ENCODE data around the gene BBX.

The BBX gene

GRCh38 chr3:107756649-107757048 lies 233.9 kb downstream of the BBX start:
- no peak for DNase-seq

- DNase-seq = no peak
These were observed 234.4 kb downstream of the BBX start for GRCh38 chr3:107757140-107757539.

- no peak for DNase-seq
These were observed 237.4 kb downstream of the BBX start for GRCh38 chr3:107760144-107760543.

GRCh38 chr3:107761391-107761790 lies 238.6 kb downstream of the BBX start:
- no peak for DNase-seq

GRCh38 chr3:107765524-107765923 lies 242.8 kb downstream of the BBX start:
- no peak for DNase-seq

GRCh38 chr3:107767897-107768605 lies 245.3 kb downstream of the BBX start:
- no peak for DNase-seq

GRCh38 chr3:107769882-107770281 lies 247.1 kb downstream of the BBX start:
- DNase-seq = no peak

GRCh38 chr3:107772016-107772415 lies 249.3 kb downstream of the BBX start:
- no peak for DNase-seq

GRCh38 chr3:107775974-107776373 lies 253.2 kb downstream of the BBX start:
- no peak for DNase-seq

- no peak for DNase-seq
These were observed 258.5 kb downstream of the BBX start for GRCh38 chr3:107781253-107781652.

GRCh38 chr3:107782054-107782453 lies 259.3 kb downstream of the BBX start:
- DNase-seq = no peak

- no peak for DNase-seq
These were observed 267.9 kb downstream of the BBX start for GRCh38 chr3:107790612-107791011.

GRCh38 chr3:107791027-107791426 lies 268.3 kb downstream of the BBX start:
- DNase-seq = no peak

- DNase-seq = no peak
These were observed 268.7 kb downstream of the BBX start for GRCh38 chr3:107791450-107791849.

GRCh38 chr3:107794664-107795443 lies 272.1 kb downstream of the BBX start:
- no peak for DNase-seq

GRCh38 chr3:107795514-107796094 lies 272.8 kb downstream of the BBX start:
- no peak for DNase-seq

- no peak for DNase-seq
These were observed 274.0 kb downstream of the BBX start for GRCh38 chr3:107796791-107797190.

GRCh38 chr3:107797586-107797985 lies 274.8 kb downstream of the BBX start:
- DNase-seq = no peak

GRCh38 chr3:107798381-107798780 lies 275.6 kb downstream of the BBX start:
- no peak for DNase-seq

GRCh38 chr3:107800710-107801109 lies 277.9 kb downstream of the BBX start:
- no peak for DNase-seq

- no peak for DNase-seq
These were observed 280.4 kb downstream of the BBX start for GRCh38 chr3:107803170-107803569.

- no peak for DNase-seq
These were observed 283.3 kb downstream of the BBX start for GRCh38 chr3:107806021-107806420.

- no peak for DNase-seq
These were observed 283.8 kb downstream of the BBX start for GRCh38 chr3:107806536-107806935.
